RPMI8226 (cell line): ENCODE measurements around the gene UBE2R2.
A peak's percentile ranks its signal among the peaks of the same experiment; 100 is the strongest.
"Not testable (repeated sequence)": the region's sequence is repeated elsewhere in the genome, so short reads cannot be mapped to it uniquely, and the experiment has no call there.

Source experiments
- DNase-seq: peaks from one replicate; pipeline ENCODE4 v3.0.0-alpha.2; 2015

Gene UBE2R2

GRCh38 chr9:33843312-33843961 lies 26.5 kb downstream of the UBE2R2 start:
- no peak for DNase-seq

GRCh38 chr9:33846231-33846630 lies 29.3 kb downstream of the UBE2R2 start:
- no peak for DNase-seq

GRCh38 chr9:33847894-33848205 lies 30.9 kb downstream of the UBE2R2 start:
- not testable (repeated sequence) for DNase-seq

GRCh38 chr9:33850267-33850629 lies 33.3 kb downstream of the UBE2R2 start:
- no peak for DNase-seq

- DNase-seq = no peak
Measured at GRCh38 chr9:33850677-33851076, 33.7 kb downstream of the UBE2R2 start.

GRCh38 chr9:33851301-33851700 lies 34.3 kb downstream of the UBE2R2 start:
- no peak for DNase-seq

- DNase-seq = peak; percentile 65
Measured at GRCh38 chr9:33852216-33852826, 35.4 kb downstream of the UBE2R2 start.

- DNase-seq = no peak
Measured at GRCh38 chr9:33856247-33856646, 39.3 kb downstream of the UBE2R2 start.

GRCh38 chr9:33858423-33858822 lies 41.5 kb downstream of the UBE2R2 start:
- no peak for DNase-seq

- DNase-seq = no peak
Measured at GRCh38 chr9:33860200-33860871, 43.4 kb downstream of the UBE2R2 start.

GRCh38 chr9:33861917-33862453 lies 45.0 kb downstream of the UBE2R2 start:
- DNase-seq = no peak

GRCh38 chr9:33863027-33863426 lies 46.1 kb downstream of the UBE2R2 start:
- not testable (repeated sequence) for DNase-seq

- DNase-seq = no peak
Measured at GRCh38 chr9:33867747-33868439, 50.9 kb downstream of the UBE2R2 start.

GRCh38 chr9:33868440-33868973 lies 51.5 kb downstream of the UBE2R2 start:
- DNase-seq = no peak

GRCh38 chr9:33869243-33869642 lies 52.3 kb downstream of the UBE2R2 start:
- DNase-seq = not testable (repeated sequence)

- DNase-seq = no peak
Measured at GRCh38 chr9:33877727-33878489, 60.9 kb downstream of the UBE2R2 start.

- DNase-seq = no peak
Measured at GRCh38 chr9:33878691-33879366, 61.9 kb downstream of the UBE2R2 start.

- no peak for DNase-seq
Measured at GRCh38 chr9:33880211-33881089, 63.5 kb downstream of the UBE2R2 start.

GRCh38 chr9:33881635-33882034 lies 64.7 kb downstream of the UBE2R2 start:
- no peak for DNase-seq

GRCh38 chr9:33884856-33885701 lies 68.1 kb downstream of the UBE2R2 start:
- DNase-seq = no peak
